GM21360 (cell line): ENCODE measurements around the gene SLC6A11.

Experiments used
- ATAC-seq: cut with Tn5 transposase; IDR thresholded peaks from one replicate; pipeline ENCODE4 v1.9.1; 2021; ENCODE audit warnings: mild to moderate bottlenecking, moderate library complexity; ENCODE audit not compliant: unreplicated experiment

Gene SLC6A11

DNA sequence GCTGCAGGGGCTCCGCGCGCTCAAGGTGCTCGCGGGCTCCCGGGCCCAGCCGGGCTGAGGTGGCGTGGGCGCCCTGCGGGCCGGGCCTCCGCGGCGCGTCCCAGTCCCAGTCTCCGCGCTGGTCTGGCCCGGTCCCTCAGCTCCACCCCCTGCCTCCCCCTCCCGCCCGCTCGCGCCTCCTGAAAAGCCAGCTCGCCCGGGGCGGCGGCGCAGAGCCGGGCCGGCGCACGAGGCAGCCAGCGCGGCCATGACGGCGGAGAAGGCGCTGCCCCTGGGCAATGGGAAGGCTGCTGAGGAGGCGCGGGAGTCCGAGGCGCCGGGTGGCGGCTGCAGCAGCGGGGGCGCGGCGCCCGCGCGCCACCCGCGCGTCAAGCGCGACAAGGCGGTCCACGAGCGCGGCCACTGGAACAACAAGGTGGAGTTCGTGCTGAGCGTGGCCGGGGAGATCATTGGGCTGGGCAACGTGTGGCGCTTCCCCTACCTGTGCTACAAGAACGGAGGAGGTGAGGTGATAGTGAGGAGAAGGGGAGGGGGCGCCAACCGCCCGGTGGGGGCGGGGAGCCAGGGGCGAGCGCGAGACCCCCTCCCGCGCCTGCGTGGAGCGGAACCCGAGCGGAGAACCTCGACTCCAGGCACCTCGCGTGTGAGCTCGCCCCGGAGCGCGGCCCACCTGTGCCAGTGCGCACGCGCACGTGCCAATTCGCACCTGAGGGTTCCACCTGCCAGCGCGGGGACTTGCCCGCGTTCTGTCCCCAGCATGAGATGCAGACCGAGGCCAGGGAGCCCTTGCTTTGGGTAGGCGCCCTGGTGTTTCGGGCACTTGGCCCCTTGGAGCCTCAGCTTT, at the start of gene SLC6A11:
Gene SLC6A11, plus strand, starts transcription at position 210 of the 844 bp plus-strand sequence. Its CDS starts 38 bp downstream, at position 248.
- ATAC-seq = no peak

DNA sequence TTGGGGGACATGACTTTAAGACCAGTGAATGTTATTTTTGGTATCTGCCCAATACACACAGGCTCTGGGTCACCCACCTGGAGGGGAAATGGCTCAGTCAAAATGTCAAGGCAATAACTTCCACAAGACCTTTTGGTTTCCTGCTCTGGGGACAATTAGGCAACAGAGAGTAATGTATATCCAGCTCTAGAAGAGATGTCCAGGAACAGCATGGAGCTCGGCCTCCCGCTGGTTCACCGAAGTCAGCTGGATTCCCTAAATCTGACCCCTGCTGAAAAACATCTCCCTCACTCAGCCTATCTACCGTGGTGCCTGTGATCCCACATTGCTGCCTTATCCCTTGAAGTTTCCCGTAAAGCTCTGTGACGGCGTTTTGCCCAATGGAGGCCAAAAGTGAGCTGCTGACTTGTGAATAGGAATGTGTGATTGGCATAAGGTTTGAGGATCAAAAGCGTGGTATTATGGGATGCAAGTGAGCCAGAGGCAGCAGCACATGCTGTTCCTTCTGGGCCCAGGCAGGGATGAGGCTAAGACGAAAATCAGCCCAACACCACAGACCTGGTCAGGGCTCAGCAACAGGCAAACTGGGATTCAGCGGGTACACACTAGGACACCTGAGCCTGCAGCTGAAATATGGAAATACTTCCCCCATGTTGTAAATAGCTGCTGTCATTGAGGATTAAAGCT, 47.2 kb upstream of the SLC6A11 start:
- ATAC-seq = no peak

DNA sequence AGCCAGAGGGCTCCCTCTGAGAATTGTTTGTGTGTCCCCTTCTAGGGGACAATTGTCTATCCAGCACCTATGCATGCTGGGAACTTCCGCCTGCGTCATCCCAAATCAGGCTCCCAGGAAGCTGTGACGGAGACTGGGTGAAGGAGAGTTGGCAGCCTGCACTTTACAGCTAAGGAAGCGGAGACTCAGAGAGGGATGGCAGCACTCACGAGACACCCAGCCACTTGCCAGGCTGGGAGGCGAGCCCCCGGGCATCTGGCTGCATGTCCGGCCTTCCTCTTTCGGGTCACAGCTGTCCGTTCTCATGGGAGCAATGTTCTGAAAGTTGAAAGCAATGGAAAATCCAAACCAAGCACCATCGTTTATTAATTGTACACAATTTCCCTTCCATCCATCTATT, 45.5 kb upstream of the SLC6A11 start:
- no peak for ATAC-seq

DNA sequence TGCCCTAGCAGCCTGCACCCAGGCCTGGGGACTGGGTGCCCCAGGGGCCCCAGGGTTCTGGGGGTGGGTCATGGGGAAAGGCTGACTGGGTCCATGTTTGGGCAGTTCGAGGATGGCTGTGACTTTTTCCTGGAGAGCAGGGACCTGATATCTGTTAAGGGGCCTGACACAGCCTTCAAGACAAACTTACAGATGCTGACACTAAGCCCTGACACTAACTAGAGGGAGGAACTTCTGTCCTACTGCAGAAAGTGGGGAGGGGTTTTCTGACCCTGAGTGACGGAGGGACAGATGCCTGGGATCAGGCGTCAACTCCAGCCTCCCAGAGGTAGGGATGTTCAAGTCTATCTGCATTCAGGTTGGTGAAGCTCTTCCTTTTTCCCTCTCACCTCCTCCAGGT, 45.0 kb upstream of the SLC6A11 start:
- ATAC-seq = no peak

DNA sequence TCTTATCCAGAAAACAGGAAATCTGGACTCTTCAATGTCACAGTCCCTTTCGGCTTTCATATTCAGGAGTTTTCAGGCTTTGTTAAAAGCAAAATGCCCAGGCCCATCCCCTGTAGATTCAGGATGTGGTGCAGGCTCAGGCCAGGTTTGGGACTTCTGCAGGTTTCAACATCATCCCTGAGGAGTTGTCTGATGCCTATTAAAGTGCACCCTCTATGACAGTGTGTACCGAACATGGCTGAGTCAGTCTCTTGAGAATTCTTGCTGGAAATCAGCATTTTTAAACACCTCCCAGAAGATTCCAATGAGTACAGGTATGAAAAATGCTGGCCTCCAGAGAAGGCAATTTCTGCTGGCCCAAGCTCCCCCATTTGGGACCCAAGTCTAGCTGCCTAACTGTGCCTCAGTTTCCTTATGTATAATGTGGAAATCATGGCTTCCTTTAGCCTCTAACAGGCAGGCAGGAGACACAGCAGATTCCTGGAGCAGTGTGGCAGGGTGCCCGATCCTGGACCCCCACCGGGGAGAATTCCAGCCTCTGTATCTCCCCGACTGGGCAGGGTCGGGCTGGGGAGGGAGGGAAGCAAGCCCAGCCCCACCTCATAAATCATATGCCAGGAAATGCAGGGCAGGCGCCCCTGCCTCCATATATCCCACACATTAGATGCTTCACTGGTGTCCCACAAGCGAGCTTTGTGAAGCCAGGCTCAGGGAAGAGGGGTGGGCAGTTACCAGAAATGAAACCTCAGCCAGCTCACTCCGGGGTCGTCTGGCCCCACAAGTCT, 44.4 kb upstream of the SLC6A11 start:
- ATAC-seq = no peak

DNA sequence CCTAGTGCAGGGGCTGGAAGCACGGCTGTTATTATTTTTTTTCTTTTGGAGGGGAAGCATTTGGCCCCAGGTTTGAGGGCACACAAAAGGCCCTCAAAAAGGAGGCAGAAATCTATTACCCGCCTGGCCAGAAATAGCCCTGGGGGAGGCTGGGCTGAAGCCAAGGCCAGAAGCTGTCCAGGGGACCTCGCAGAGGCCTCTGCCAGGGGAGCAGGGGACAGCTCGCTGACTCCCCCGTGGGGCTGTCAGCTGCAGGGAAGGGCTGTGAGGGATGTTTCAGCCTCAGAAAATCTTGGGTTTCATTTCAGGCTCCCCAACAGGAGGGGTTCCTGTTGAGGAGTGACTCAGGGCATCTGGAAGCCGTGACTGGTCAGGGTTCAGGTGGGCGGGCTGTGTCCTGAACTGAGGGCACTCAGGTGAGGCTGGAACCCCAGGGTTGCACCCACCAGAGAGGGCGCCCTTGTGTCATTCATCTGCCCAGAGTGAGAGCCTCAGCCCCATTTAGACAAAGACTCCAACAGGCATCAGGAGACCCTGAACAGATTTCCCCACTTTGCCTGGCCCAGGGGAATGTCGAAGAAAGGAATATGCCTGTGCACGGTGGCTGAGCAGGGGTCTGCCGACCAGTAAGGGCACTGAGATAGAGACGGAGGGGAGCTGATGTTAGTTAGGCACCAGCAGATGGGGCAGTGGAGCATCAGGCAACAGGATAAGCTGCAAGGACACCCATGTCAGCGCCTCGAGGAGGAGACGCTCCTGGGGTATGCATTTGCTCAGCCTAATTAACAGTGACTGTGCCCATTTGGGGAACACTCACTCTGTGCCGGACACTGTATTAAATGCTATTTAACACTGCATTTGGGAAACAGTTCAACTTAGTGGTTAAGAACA, 43.5 kb upstream of the SLC6A11 start:
- no peak for ATAC-seq

DNA sequence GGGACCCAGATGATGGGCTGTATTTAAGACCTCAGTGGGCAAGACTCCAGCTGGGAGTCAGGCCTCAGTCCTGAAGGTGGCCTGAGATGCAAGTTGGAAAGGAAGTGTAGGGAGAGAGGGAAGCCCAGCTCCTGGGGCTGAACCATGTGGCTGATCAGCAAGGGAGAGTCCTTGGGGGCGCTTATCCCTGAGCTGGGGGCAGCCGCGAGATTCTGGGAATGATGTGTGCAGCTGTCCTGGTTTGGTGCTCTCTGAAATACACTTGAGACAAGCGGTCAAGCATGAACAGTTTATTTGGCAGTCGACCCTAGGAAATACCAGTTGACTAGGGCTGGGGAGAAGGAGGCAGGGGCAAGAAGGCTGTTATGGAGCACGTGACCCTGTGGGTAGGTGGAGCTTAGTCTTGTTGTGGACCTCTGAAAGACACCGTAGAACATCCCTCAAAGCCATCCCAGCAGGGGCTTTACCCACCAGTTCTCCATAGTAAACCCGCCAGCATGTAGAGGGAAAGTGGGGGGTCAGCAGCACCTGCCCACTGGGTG, 41.8 kb upstream of the SLC6A11 start:
- ATAC-seq = no peak

DNA sequence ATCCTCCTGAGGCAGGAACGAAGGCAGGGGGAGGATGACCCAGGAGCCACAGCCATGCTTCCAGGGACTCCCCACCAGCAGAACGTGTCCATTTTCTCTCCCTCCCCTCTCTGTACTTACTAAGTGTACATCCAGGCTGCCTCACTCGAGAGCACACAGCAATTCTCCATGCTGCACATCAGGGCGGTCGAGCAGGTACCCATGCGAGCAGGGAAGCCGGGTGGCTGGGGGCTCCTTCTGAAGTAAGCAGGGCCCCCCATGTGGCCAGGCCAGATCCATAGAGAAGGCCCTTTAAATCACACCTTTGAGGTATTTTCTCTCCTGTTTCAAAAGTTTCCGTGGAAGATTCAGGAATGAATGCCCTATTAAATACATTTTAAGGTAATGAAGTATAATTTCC, 41.2 kb upstream of the SLC6A11 start:
- no peak for ATAC-seq

DNA sequence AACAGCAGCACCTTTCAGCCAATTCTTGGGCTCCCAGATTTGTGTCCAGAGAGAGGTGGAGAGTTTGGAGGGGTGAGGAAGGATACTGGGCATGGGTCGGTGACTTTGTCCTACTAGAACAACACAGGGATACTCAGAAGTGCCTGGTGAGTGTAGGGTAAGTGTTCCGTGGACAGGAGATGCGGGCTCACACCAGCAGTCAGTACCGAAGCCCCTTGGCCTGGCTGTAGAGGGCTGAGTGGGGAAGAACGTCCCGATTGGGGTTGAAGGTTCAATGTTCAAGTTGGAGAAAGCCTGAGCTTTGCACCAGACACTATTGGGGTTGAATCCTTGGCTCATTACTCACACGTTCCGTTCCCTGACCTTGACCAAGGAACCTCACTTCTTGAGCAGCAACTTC, 40.8 kb upstream of the SLC6A11 start:
- ATAC-seq = no peak

DNA sequence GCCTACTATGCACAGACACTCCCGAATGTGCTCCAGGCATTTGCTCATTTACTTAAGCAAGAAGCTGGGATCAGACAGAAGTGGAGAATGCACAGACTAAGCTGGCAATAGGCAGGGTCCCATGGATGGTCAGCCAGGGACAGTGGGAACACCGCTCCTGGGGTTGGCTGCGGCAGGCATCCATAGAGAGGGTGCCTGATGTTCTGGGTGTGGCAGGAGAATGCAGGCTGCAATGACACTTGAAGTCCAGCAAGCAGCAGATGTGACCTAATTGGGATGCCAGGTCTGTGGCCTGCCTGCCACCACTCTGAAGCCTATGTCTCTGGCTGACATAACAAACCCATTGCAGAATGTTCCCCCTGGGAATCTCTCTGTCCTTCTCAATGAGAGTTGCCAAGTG, 40.2 kb upstream of the SLC6A11 start:
- ATAC-seq = no peak

DNA sequence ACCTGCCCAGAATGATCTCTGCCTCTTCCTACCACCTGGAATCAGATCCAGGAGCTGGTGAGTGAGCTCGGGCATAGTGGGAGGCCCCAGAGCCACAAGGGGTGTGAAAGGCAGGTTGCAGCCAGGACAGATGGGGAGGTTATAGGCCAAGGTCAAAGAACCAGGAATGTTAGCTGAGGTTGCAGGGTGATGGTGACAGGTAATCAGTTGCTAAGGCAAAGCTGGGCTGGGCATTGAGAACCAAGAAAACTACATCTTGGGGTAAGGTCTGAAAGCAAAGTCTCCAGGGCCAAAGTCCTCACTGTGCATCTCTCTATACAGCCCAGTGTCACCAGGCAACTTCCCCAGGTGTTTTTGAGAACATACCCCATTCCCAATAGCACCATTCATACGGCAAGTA, 38.4 kb upstream of the SLC6A11 start:
- ATAC-seq = no peak

DNA sequence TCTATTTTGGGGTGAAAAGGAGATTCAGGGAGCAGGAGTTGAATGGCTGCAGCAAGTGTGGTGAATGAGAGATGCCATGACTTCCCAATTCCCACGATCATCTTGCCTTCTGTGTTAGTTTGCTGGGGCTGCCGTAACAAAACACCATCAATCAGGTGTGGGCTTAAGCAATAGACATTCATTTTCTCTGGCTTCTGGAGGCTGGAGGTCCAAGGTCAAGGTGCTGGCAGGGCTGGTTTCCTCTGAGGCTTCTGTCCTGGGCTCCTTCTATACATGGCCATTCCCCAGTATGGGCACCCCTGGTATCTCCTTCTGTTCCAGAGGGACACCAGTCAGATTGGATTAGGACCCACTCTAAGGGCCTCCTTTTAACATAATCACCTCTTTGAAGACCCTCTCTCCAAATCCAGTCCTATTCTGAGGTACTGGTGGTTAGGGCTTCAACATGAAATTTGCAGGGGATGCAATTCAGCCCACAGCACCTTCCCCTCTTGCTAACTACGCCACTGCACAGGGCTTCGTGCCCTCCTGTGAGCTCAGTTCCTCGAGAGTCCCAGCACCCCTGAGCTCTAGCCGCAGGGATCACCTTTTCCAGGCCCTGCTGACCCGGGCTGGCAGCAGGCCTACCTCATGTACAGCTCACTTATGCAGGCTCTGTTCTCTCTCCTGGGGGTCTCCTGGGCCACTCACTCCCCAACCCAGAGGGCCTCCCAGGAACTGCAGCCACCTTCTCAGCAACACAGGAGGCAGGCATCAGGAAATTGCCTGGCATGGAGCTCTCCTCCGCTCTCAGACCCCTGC, 37.3 kb upstream of the SLC6A11 start:
- ATAC-seq = no peak

DNA sequence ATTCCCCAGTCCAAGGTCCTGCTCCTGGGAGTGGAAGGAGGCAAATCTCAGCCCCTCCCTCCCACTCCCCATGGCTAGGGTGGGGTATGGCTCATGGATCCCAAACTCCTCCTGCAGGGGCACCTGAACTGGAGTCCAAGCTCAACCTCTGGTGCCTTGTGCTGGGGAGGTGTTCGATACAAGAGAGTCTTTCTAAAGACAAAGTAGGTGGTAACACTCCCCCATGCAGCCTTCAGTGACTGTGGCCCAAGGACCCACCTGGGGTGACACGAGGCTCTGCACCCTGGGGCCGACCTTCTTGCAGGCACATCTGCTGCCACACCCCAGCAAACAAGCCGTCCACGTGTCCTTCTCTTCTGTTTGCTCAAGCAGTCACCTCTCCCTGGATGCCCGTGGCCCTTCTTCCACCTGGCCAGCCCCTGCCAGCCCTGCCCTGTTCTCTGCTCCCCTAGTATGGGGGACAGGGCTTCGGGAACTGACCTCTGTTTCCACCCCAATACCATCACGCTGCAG, 36.7 kb upstream of the SLC6A11 start:
- ATAC-seq = no peak

DNA sequence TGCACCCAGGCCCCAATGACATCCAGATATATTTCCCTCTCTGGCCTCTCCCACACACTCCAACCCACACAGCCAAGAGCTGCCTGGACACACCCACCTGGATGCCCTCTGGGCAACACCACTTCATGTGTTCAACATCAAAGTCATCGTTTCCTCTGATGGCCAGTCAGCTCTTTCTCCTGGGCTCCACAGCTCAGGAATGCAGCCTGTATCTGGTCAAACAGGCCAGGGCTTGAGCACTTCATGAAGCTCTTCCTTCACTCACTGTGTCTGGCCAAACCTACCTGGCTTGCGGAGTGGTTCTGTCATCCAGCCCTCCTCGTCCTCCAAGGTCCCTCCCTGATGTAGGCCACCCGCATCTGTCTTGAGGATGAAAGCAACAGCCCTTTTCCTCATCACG, 35.8 kb upstream of the SLC6A11 start:
- no peak for ATAC-seq

DNA sequence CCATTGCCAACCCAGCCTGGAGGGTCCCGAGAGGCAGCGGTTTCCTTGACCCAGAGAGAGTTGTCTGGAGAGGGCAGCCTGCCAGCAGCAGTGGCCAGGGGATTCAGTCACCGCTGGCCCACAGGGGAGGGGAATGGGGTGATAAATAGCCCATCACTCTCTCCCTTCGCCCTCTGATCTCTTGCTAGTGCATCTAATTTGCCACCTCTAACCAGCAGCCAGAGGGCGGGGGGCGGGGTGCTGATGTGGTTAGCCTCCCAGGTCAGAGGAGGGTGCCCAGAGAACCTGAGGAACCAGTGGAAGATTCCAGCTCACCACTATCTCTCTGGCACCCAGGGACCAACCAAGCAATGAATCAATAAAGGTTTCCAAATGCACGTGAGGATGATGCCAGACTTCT, 35.1 kb upstream of the SLC6A11 start:
- ATAC-seq = no peak

DNA sequence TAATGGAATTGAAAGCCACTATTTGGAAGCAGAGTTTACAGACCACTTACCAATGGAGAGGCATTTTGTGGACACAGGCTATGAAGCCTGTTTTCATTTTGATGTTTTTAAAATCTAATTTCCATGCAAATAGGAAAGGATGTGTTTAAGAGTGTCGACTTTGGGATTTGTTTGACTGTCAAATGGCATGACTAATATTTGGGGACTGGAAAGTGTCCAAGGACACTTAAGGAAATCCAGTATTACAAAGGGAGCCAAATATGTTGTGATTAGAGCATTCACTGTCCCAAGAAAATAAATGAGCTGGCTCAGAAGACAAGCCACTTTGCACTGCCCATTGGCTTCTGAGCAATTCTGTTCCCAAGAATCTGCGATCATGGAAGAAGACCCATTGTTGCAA, 34.0 kb upstream of the SLC6A11 start:
- no peak for ATAC-seq

DNA sequence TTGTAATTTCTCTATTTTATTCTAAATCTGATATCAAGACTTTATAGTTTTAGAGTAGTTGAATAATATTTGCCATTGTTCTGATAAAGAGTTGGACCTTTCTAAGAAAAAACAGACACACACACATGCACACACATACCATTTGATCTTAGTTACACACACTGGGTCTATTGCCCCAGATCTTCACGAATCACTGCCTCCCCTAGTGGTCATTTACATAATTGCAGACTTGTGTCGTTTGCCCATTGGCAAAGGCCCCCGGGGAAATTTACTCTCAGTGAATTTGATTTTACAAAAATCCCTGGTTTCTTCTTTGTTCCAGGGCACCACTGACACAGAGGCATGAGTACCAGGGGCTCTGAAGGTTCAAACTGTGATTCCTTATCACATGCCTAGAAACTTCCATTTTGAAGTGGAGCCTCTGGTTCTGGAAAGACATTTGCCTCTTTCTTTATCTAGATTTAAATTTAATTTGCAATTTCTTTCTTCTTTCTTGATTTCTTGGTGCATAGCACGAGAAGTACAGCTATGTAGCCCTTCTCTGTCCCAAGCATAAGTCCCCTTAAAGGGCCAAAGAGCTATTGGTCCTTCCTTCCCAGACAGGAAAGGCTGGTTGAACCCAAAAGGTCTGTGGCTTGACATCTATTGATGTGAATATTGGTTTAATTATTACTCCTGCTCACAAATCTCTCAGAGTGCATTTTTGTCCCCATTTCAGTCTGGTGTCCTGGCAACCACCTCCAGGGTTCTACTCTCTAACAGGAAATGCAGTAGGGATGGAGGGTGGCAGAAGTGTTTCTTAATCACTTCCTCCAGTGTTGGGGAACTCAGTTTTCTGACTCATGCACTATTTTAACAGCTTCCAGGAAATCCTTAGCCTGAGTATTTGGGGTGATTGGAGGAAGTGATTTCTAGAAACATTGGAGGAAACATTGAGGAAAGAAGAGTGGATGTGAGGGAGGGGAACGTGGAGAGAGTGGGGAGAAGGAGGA, 32.4 kb upstream of the SLC6A11 start:
- ATAC-seq = no peak

DNA sequence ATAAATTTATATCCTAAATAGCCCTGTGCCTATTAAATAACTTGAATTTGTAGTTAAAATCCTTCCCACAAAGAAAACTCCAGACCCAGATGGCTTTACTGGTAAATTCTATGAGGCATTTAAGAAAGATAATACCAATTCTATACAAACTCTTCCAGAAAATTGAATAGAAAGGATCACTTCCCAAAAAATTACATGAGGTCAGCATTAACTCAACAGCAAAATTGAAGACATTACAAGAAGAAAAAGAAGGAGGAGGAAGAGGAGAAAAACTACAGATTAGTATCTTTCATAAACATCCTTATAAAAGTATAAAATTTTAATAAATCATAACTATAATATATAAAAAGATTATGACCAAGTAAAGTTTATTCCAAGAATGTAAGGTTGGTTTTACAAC, 29.4 kb upstream of the SLC6A11 start:
- no peak for ATAC-seq
